Memory B cell (primary cell): ENCODE results near the gene SGIP1.

ENCODE experiments used
- ATAC-seq: fragments of 150-1000 bp; cut with Tn5 transposase; 2 replicates; pipeline ENCODE4 v1.10.0; 2021; ENCODE audit warnings: low read depth, mild to moderate bottlenecking, moderate library complexity
- DNase-seq, 2 donors: peaks; one replicate each; pipeline ENCODE4 v3.0.0; 2022; ENCODE audit warnings: low spot score in 2 of 2
- H3K27ac Mint-ChIP-seq: one replicate; pipeline ENCODE4 v1.8.0; 2022; ENCODE audit warnings: mild to moderate bottlenecking, moderate library complexity, mixed read lengths
- H3K27me3 Mint-ChIP-seq: one replicate; pipeline ENCODE4 v1.8.0; 2022; ENCODE audit warnings: mixed read lengths
- H3K36me3 Mint-ChIP-seq: one replicate; pipeline ENCODE4 v1.8.0; 2022; ENCODE audit warnings: mild to moderate bottlenecking, mixed read lengths
- H3K4me1 Mint-ChIP-seq: one replicate; pipeline ENCODE4 v1.8.0; 2022; ENCODE audit warnings: mixed read lengths
- H3K4me3 Mint-ChIP-seq: one replicate; pipeline ENCODE4 v1.8.0; 2022; ENCODE audit warnings: mild to moderate bottlenecking, moderate library complexity, mixed read lengths
- H3K9me3 Mint-ChIP-seq: one replicate; pipeline ENCODE4 v1.8.0; 2022; ENCODE audit warnings: mixed read lengths

SGIP1 gene

DNA sequence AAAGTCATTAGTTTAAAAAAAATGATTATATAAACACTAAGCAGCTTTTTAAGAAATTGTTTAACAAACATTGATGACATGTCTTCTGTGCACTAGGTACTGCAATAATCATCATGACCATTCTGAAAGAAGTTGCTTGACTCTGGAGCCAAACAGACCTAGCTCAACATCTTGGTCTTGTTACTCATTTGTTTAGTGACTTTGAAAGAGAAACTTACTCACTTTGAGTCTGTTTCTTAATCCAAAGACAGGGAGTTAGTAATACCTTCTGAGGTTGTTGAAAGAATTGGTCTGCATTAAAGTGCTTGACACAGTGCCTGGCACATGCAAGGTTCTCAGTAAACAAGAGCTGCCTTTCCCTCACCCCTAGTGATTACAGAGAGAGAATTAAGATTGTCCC, 84.4 kb downstream of the SGIP1 start:
- Mint-ChIP-seq H3K4me1 (no peaks in the 10 kb centered on the region), H3K27ac (no peak overlapping the region), H3K36me3 (no peaks in the 10 kb centered on the region), H3K4me3 (no peak overlapping the region), H3K27me3 (peaks cover 1% of the 10 kb centered on the region), H3K9me3 (peaks cover 1% of the 10 kb centered on the region)
- ATAC-seq = no peak
- DNase-seq = no peak

- DNase-seq (no peak), ATAC-seq (no peak)
- H3K27me3 Mint-ChIP-seq = peaks cover 6% of the 10 kb centered on the region
- peaks cover 1% of the 10 kb centered on the region for H3K9me3 Mint-ChIP-seq
- no peak overlapping the region for H3K27ac Mint-ChIP-seq
- H3K36me3 Mint-ChIP-seq = no peaks in the 10 kb centered on the region
- no peaks in the 10 kb centered on the region for H3K4me1 Mint-ChIP-seq
- H3K4me3 Mint-ChIP-seq = no peak overlapping the region
Measured at GRCh38 chr1:66623812-66624211, 89.9 kb downstream of the SGIP1 start.

DNA sequence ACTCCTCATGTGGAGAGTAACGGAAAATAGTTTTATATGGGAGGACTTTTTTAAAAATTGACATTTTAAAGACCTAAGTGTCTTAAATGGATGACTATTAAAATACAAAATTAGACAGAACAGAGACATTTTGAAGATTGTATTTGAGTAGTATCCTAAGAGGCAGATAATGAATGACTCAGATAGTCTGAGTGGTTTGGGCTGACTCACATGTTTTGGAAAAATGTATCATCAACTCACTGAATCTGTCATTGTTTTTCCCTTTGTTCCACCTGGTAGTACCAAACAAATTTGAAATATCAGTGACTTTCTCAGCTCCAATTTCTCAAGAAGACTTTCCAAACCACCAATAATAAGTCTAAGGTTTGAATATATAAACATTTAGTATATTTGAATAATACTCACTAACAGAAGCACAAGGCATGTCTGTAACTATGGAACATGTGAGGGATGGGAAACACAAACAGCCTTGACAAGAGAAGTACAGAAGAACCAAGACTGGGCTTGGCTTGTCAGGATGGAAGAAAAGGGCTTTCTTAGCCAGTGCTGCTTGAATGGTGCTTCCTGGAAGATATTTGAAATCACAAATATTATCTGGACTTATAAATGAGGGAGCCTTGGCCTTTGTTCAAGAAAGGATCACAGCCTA, 90.6 kb downstream of the SGIP1 start:
- H3K27me3 Mint-ChIP-seq = peaks cover 6% of the 10 kb centered on the region
- no peaks in the 10 kb centered on the region for H3K4me1 Mint-ChIP-seq
- H3K36me3 Mint-ChIP-seq = no peaks in the 10 kb centered on the region
- ATAC-seq = no peak
- DNase-seq = no peak
- no peak overlapping the region for H3K4me3 Mint-ChIP-seq
- H3K9me3 Mint-ChIP-seq = peaks cover 1% of the 10 kb centered on the region
- H3K27ac Mint-ChIP-seq = no peak overlapping the region

GRCh38 chr1:66626261-66626660, 92.3 kb downstream of the SGIP1 start:
- DNase-seq (no peak), ATAC-seq (no peak)
- H3K9me3 Mint-ChIP-seq = no peaks in the 10 kb centered on the region
- H3K4me1 Mint-ChIP-seq = no peaks in the 10 kb centered on the region
- no peak overlapping the region for H3K27ac Mint-ChIP-seq
- H3K36me3 Mint-ChIP-seq = no peaks in the 10 kb centered on the region
- no peak overlapping the region for H3K4me3 Mint-ChIP-seq
- peaks cover 6% of the 10 kb centered on the region for H3K27me3 Mint-ChIP-seq

DNA sequence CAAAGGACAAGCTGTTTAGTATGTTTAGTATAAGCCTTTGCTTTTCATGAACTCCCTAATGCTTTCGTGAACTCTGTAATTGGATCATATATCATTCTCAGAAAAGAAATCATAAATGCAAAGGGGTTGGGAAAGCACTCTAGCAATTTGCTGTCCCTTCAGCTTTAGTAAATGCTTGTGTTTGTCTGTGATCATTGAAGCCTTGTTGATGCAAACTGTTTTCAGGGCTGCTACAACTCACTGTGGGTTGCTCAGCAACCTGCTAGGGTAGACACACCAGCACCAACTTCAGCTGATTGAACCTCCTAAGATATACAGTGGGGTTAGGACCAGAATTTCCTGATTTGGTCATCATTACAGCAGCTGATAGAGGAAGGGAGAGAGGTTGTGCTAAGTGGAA, 95.0 kb downstream of the SGIP1 start:
- no peak overlapping the region for H3K4me3 Mint-ChIP-seq
- H3K4me1 Mint-ChIP-seq = no peaks in the 10 kb centered on the region
- no peak for DNase-seq
- no peaks in the 10 kb centered on the region for H3K36me3 Mint-ChIP-seq
- no peak for ATAC-seq
- H3K9me3 Mint-ChIP-seq = no peaks in the 10 kb centered on the region
- H3K27ac Mint-ChIP-seq = no peak overlapping the region
- H3K27me3 Mint-ChIP-seq = peaks cover 6% of the 10 kb centered on the region

GRCh38 chr1:66633159-66633558, 99.2 kb downstream of the SGIP1 start:
- Mint-ChIP-seq H3K4me1 (no peaks in the 10 kb centered on the region), H3K27me3 (peaks cover 4% of the 10 kb centered on the region), H3K36me3 (no peaks in the 10 kb centered on the region), H3K27ac (no peak overlapping the region), H3K9me3 (no peaks in the 10 kb centered on the region), H3K4me3 (no peak overlapping the region)
- DNase-seq (no peak), ATAC-seq (no peak)

GRCh38 chr1:66637146-66637545, 103.2 kb downstream of the SGIP1 start:
- peaks cover 11% of the 10 kb centered on the region for H3K27me3 Mint-ChIP-seq
- no peak overlapping the region for H3K4me3 Mint-ChIP-seq
- no peaks in the 10 kb centered on the region for H3K9me3 Mint-ChIP-seq
- no peak for ATAC-seq
- H3K4me1 Mint-ChIP-seq = no peaks in the 10 kb centered on the region
- no peak overlapping the region for H3K27ac Mint-ChIP-seq
- DNase-seq = no peak
- H3K36me3 Mint-ChIP-seq = no peaks in the 10 kb centered on the region

- ATAC-seq = no peak
- Mint-ChIP-seq H3K9me3 (no peaks in the 10 kb centered on the region), H3K27ac (no peak overlapping the region), H3K4me3 (no peak overlapping the region), H3K36me3 (no peaks in the 10 kb centered on the region), H3K27me3 (peaks cover 7% of the 10 kb centered on the region), H3K4me1 (no peaks in the 10 kb centered on the region)
- DNase-seq = no peak
Measured at GRCh38 chr1:66641891-66642473, 108.0 kb downstream of the SGIP1 start.

GRCh38 chr1:66642992-66643391, 109.0 kb downstream of the SGIP1 start:
- Mint-ChIP-seq H3K36me3 (no peaks in the 10 kb centered on the region), H3K27me3 (peaks cover 9% of the 10 kb centered on the region), H3K4me1 (no peaks in the 10 kb centered on the region), H3K4me3 (no peak overlapping the region), H3K27ac (no peak overlapping the region), H3K9me3 (no peaks in the 10 kb centered on the region)
- DNase-seq = no peak
- ATAC-seq = no peak

GRCh38 chr1:66644331-66644730, 110.4 kb downstream of the SGIP1 start:
- Mint-ChIP-seq H3K27me3 (peaks cover 9% of the 10 kb centered on the region), H3K27ac (no peak overlapping the region), H3K9me3 (no peaks in the 10 kb centered on the region), H3K4me3 (no peak overlapping the region), H3K4me1 (peaks cover 6% of the 10 kb centered on the region), H3K36me3 (no peaks in the 10 kb centered on the region)
- DNase-seq = no peak
- no peak for ATAC-seq

DNA sequence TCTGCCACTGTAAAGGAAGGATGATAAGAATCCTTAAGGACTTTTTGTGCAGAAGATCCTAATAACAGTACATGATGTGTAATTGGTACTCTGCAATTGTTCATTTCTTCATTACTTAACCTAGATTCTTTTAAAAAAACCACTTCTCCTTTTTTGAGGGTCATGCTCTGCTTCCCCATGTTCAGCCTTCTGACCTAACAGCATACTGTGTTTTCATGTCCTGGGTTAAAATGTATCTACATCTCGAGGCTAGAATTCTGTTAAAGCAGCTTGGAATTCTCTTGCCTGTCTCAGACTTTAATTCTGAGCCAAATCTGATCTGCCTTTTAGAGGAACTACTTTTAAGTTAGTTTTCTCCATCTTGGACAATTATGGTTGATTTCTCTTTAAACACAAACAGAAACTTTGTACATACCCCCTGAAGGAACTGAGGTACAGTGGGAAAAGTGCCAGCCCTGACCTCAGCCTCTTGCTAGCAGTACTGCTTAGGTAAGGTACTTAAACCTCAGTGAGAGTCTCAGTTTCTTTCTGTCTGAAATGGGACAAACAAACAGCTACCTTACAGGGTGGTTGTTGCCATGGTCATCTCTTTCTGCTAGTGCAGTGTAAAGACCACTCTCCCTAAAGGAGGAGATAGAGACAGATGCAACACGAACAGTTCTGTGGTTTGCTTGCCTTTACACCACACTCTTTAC, 115.1 kb downstream of the SGIP1 start:
- Mint-ChIP-seq H3K9me3 (no peaks in the 10 kb centered on the region), H3K27me3 (peaks cover 2% of the 10 kb centered on the region), H3K27ac (peak overlapping the region; percentile 2), H3K4me1 (peaks cover 6% of the 10 kb centered on the region), H3K4me3 (no peak overlapping the region), H3K36me3 (peaks cover 2% of the 10 kb centered on the region)
- DNase-seq (peak in 1 of 2 donors; percentile 5), ATAC-seq (peak; percentile 93)

- Mint-ChIP-seq H3K4me3 (no peak overlapping the region), H3K27ac (no peak overlapping the region), H3K4me1 (peaks cover 6% of the 10 kb centered on the region), H3K9me3 (no peaks in the 10 kb centered on the region), H3K36me3 (peaks cover 2% of the 10 kb centered on the region), H3K27me3 (peaks cover 5% of the 10 kb centered on the region)
- DNase-seq (no peak), ATAC-seq (no peak)
Measured at GRCh38 chr1:66652556-66652955, 118.6 kb downstream of the SGIP1 start.

- no peaks in the 10 kb centered on the region for H3K9me3 Mint-ChIP-seq
- H3K27ac Mint-ChIP-seq = no peak overlapping the region
- peaks cover 2% of the 10 kb centered on the region for H3K36me3 Mint-ChIP-seq
- H3K27me3 Mint-ChIP-seq = peaks cover 8% of the 10 kb centered on the region
- DNase-seq = no peak
- H3K4me3 Mint-ChIP-seq = no peak overlapping the region
- no peak for ATAC-seq
- no peaks in the 10 kb centered on the region for H3K4me1 Mint-ChIP-seq
Measured at GRCh38 chr1:66654643-66655042, 120.7 kb downstream of the SGIP1 start.

DNA sequence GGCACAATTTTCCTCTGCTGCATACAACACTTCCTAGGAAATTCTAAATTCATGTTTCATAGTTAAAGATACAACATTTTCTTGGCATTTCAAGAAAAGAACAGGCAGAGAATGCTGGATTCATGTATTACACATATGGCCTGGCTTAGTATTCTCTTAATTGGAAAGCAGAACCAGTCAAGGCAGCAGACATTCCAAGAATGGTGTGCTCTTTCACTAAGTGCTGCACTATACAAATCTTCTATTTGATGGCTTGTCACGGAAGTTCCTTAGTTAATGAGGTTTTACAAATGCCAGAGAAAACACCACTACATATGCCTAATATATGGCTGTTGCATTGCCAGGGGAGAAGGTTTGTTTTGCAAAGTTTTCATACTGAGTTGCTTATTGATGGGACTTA, 137.5 kb downstream of the SGIP1 start:
- DNase-seq = no peak
- Mint-ChIP-seq H3K27me3 (no peaks in the 10 kb centered on the region), H3K4me3 (no peak overlapping the region), H3K27ac (no peak overlapping the region), H3K9me3 (no peaks in the 10 kb centered on the region), H3K36me3 (no peaks in the 10 kb centered on the region), H3K4me1 (peaks cover 7% of the 10 kb centered on the region)
- no peak for ATAC-seq
